Measurements from ENCODE around the gene TH.

DNA sequence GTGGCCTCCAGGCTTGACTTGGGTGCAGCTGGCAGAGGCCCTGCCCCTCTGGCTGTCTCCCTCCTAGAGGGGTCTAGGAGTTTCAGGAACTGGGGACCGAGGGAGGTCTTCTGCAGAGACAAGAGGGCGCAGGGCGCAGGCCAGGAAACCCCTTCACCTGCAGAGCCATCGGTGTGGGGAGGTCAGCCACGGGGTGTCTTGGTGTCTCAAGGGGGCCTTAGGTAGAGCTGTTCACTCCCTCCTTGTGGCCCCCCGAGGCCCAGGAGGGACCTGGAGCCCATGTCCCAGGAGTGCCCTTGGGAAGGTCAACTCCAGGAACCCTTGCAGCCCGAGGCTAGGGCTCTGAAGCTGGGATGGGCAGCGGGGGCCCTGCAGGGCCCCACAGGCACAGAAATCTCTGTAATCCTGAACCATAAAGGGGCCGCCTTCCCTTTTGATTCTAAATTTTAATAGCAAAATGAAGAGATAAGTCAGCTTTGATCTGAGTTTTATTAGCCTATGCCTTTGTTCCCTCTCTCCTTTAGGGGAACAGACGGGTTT lies 31.4 kb upstream of the TH start:
- no peak for TF ChIP-seq CTCF (IDR thresholded peaks at IDR 0.05)
- TF ChIP-seq POLR2A (IDR thresholded peaks at IDR 0.05), result no peak
